ENCODE data around the gene HINT1.
"Not testable (repeated sequence)": the region's sequence is repeated elsewhere in the genome, so short reads cannot be mapped to it uniquely, and the experiment has no call there.

The HINT1 gene

GRCh38 chr5:131165119-131165727 lies at the start of gene HINT1:
Gene HINT1 (minus strand): TSS chr5:131165256. CDS start chr5:131165205, 51 bp downstream.
- DNase-seq (ENCODE audit: low read depth in 2 of 2): peak; percentile 88 to 91

DNA sequence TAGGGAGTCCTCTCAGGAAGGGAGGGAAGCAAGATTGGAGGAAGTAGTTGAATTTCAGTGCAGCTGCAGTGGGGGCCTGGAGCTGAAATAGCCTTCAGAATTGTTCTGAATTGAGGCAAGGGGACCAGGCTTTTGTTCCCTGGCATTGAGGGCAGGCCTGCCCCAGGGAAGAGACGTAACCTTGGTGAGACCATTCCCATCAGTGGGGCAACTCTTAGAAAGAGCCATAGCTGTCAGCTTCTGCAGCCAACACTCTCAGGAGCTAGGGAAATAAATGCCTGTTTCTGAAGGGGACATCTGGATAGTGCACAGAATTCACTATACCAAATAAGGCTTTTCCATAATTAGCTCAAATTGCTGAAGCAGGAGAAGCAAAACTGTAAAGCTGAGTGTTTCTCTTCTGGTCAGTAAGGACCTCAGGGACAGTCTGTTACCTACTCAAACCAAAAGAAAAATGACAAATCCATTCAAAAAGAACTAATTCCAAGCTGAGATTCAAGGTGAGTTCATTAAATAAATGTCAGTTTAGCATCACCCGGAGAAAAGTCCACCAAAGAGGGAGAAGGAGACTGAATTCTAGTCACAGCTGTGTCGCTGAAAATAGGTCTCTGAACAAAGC lies 49.7 kb upstream of the HINT1 start:
- DNase-seq (ENCODE audit: low read depth in 2 of 2): no peak

- DNase-seq (ENCODE audit: low read depth in 2 of 2): no peak
Measured at GRCh38 chr5:131212471-131213021, 47.5 kb upstream of the HINT1 start.

DNA sequence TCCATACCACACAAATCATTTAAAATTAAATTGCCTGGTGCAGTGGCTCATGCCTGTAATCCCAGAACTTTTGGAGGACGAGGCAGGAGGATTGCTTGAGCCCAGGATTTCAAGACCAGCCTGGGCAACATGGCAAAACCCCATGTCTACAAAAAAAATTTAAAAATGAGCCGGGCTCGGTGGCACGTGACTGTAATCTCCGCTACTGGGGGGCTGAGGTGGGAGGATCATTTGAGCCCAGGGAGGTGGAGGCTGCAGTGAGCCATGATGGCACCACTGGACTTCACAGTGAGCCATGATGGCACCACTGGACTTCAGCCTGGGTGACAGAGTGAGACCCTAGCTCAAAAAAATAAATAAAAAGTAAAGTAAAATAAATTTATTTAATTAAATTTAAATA lies 46.6 kb upstream of the HINT1 start:
- DNase-seq (ENCODE audit: low read depth in 2 of 2): no peak

DNA sequence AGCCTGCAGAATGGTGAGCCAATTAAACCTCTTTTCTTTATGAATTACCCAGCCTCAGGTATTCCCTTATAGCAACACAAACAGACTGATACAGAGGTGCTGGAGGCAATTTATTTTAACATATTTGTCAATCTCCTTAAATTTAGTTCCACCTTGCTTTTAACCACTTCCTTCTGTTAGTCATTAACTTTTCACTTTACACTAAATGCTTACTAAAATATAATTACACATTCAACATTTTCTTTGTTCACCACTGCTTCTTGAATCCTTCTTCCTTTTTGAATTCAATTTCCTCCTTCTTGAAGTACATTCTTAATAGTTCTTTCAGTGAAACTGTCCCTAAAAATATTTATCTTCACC lies 45.1 kb upstream of the HINT1 start:
- no peak for DNase-seq (ENCODE audit: low read depth in 2 of 2)

DNA sequence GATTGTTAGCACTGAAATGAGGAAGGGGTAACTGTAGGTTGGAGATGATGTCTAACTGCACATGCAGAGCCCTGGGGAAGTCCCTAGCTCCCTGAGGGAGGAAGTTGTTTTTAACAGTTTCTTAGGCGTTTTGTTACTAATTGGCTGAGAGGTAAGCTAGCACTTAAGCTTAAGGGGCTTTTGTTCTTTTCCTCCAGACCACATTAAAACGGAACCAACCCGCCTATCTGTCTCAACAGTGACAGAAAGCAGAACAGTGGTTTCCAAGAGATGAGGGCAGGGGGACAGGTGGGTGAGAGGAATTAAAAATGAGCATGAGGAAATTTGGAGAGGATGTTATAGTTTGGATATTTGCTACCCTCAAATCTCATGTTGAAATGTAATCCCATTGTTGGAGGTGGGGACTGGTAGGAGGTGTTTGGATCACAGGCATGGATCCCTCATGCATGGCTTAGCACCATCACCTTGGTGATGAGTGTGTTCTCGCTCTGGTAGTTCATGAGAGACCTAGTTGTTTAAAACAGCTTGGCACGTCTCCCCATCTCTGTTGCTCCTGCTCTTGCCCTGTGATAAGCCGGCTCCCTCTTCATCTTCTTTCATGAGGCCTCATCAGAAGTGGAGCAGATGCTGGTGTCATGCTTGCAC lies 44.6 kb upstream of the HINT1 start:
- peak; percentile 10 to 15 for DNase-seq (ENCODE audit: low read depth in 2 of 2)

DNA sequence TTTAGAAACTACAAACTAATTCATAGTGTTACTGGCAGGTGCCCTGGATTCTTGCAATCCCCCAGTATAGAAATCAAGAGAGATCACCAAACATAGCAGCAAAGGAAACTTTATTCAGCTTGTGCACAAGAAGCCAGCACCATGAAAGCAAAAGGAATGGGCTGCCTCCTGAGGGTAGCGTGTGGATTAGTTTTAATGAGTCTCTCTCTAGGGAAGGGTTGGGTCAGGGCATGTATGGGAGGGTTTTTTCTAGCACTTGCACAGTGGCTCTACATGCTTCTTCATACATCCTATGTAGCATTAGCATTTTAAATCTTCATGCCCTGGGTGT lies 44.1 kb upstream of the HINT1 start:
- DNase-seq (ENCODE audit: low read depth in 2 of 2): no peak

DNA sequence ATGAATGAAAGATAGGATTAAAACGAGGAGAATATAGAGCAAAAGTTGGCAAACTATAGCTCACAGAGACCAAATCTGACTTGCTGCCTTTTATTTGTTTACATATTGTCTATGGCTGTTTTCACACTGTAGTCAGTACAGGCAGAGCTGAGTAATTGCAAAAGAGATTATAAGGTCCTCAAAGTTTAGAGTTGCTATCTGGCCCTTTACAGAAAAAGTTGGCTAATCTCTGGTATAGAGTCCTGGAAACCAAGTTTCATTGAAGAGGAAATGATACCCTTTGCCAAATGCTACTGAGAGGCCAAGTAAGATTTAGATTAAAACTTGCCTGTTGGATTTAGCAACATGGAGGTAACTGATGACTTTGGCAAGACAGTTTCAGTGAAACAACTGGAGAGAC lies 41.7 kb upstream of the HINT1 start:
- no peak for DNase-seq (ENCODE audit: low read depth in 2 of 2)

- DNase-seq (ENCODE audit: low read depth in 2 of 2): no peak
Measured at GRCh38 chr5:131206061-131206460, 41.0 kb upstream of the HINT1 start.

GRCh38 chr5:131204964-131205363 lies 39.9 kb upstream of the HINT1 start:
- DNase-seq (ENCODE audit: low read depth in 2 of 2): no peak

DNA sequence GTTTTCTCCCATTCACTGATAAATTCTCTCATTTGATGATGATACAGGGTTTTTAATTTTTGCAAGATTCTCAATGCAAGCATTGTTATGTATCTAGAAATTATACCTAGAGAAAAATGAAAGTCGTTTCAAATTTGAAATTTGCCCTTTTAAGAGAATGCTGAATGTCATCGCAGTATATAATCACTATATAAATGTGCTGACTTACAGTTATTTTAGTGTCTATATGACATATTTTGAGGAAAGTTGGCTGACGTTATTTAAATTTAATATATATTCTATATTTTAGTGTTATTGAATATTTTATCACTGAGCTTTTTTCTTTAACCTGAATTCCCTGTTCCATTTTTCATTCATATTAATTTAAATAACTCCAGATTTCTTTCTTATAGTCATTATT lies 35.5 kb upstream of the HINT1 start:
- no peak for DNase-seq (ENCODE audit: low read depth in 2 of 2)

GRCh38 chr5:131198625-131199024 lies 33.6 kb upstream of the HINT1 start:
- no peak for DNase-seq (ENCODE audit: low read depth in 2 of 2)

DNA sequence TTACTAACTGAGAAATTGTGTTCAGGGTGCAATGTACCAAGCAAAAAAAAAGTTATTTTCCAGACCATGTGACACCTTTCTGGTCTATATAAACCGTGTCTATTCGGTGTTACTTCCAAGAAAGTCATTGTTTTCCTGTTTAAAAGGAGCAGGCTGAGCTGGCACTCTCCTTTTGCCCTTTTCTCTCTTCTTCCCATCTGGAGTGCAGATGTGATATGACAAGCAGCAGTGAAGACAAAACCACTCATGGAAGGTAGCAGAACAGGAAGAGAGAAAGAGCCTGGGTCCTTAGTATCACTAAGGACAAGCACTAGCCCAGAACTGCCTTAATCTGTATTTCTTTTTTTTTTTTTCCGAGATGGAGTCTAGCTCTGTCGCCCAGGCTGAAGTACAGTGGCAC lies 31.3 kb upstream of the HINT1 start:
- no peak for DNase-seq (ENCODE audit: low read depth in 2 of 2)

DNA sequence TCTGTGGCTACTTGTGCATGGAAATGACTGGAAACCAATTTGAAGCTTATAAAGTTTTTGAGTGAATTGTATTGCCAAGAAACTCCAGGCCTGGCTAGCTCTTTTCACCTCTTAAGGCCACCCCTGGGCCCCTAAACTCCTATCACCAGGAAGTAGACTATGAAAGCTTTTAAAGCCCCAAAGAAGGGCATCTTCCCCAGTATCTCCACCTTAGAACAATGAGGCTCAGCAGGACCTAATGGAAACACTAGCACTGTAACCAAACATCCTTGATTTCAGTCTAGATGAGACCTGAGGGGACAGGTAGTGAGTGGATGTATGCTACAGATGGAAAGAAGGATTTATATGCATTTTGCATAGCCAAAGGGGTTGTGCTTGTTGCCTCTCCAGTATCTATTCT lies 30.6 kb upstream of the HINT1 start:
- no peak for DNase-seq (ENCODE audit: low read depth in 2 of 2)

- no peak for DNase-seq (ENCODE audit: low read depth in 2 of 2)
Measured at GRCh38 chr5:131194725-131195124, 29.7 kb upstream of the HINT1 start.

DNA sequence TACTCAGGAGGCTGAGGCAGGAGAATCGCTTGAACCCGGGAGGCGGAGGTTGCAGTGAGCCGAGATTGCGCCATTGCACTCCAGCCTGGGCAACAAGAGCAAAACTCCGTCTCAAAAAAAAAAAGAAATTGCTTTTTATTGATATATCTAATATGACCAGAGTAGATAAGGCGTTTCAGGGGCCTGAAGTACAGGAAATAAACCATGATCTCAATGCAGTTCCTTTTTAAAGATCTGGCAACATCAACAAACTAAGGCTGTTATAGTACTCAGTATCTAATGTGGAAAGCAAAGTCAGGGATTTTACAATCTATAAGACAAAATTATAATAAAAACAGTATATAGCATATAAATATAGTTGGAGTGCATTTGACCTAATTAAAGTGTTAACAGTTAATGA lies 28.8 kb upstream of the HINT1 start:
- DNase-seq (ENCODE audit: low read depth in 2 of 2): not testable (repeated sequence)

- no peak for DNase-seq (ENCODE audit: low read depth in 2 of 2)
Measured at GRCh38 chr5:131193106-131193505, 28.1 kb upstream of the HINT1 start.

DNA sequence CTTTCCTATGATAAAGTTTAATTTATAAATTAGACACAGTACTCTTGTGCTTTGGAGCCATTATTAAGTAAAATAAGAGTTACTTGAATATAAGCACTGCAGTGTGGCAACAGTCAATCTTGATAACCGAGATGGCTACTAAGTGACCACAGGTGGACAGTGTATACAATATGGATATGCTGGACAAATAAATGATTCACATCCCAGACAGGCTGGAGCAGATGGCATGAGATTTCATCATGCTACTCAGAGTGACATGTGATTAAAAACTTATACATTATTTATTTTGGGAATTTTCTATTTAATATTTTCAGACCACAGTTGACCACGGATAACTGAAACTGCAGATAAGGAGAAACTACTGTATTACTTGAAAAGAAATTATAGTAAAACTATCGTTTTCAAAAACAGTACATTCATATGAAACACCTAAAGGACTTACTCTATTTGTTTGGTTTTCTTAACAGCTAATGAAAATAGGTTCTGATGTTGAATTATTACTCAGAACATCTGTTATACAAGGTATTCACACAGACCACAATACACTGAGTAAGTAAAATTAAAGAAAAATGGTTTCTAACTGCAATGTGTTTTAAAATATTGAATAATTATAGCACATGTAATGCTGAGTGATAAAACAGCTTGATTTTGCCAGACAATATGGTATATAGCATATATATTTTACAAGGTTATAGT lies 21.7 kb upstream of the HINT1 start:
- no peak for DNase-seq (ENCODE audit: low read depth in 2 of 2)

GRCh38 chr5:131185523-131186104 lies 20.6 kb upstream of the HINT1 start:
- DNase-seq (ENCODE audit: low read depth in 2 of 2): no peak

DNA sequence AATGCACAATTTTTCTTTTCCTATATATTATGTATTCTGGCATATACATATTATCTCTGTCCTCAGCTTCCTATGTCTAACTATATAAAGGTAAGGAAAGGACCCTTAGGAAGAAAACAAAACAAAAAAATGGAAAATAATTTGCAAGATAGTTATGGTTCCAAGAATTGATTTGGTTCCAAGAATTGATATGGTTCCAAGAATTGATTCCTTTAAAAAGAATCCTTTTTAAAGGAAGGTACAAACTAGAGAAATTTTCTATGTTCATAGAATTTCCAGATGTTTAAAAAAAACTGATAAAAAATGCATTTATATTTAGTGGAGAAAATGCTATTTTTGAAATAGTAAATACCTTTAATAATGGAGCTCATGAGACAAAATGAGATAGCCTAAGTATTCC lies 17.8 kb upstream of the HINT1 start:
- no peak for DNase-seq (ENCODE audit: low read depth in 2 of 2)

DNA sequence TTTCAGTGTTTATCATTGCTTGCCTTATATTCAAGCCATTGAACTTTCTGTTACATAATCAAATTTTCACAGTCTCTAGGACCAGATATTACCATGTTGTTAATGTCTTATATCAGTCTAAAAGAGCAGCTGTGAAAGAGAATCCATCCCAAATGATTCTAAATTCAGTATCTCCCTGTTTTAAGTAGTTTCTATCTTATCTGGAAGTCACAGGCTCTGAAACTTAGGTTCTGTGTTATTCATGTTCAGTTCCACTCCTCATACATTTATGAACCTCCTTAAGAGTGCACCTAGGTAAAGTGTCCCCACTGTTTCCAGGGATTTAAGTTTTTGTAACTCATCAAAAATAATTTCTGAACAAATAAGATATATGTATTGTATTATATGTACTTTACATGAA lies 15.4 kb upstream of the HINT1 start:
- DNase-seq (ENCODE audit: low read depth in 2 of 2): no peak

- peak in 1 of 2 donors; percentile 13 for DNase-seq (ENCODE audit: low read depth in 2 of 2)
Measured at GRCh38 chr5:131171276-131171810, 6.3 kb upstream of the HINT1 start.

Measured in stimulated activated CD4-positive, alpha-beta T cell treated with anti-CD3 and anti-CD28 coated beads, Interleukin-15, amount 100 ng/mL, for 48 hours (primary cell).